GM18951 (cell line): Measurements from ENCODE around the gene PPP1R1B.
"Not testable (repeated sequence)": the region's sequence is repeated elsewhere in the genome, so short reads cannot be mapped to it uniquely, and the experiment has no call there.

Experiments used
- POLR2A ChIP-seq: IDR thresholded peaks from 4 replicates; pipeline ENCODE4 v1.6.1; 2011; ENCODE audit warnings: mild to moderate bottlenecking; ENCODE audit not compliant: insufficient read length, insufficient read depth; ENCODE audit errors: extremely low read depth
- in situ Hi-C: fragments of 300-500 bp; cut with MboI; formaldehyde crosslinking; loops from one replicate; pipeline ENCODE4 v1.12.0; 2022; ENCODE audit warnings: low sequenced_read_pairs, mixed read lengths, inconsistent platforms; ENCODE audit not compliant: unreplicated experiment

PPP1R1B gene

GRCh38 chr17:39626171-39627046 lies at the start of gene PPP1R1B:
Gene PPP1R1B, plus strand, starts transcription at chr17:39626952. Its CDS starts 441 bp downstream, at chr17:39627393.
- no peak for TF ChIP-seq POLR2A
- in situ Hi-C loops: no loop called here

- TF ChIP-seq POLR2A: no peak
- in situ Hi-C loops: no loop called here
Measured at GRCh38 chr17:39578272-39578671, 48.5 kb upstream of the PPP1R1B start.

DNA sequence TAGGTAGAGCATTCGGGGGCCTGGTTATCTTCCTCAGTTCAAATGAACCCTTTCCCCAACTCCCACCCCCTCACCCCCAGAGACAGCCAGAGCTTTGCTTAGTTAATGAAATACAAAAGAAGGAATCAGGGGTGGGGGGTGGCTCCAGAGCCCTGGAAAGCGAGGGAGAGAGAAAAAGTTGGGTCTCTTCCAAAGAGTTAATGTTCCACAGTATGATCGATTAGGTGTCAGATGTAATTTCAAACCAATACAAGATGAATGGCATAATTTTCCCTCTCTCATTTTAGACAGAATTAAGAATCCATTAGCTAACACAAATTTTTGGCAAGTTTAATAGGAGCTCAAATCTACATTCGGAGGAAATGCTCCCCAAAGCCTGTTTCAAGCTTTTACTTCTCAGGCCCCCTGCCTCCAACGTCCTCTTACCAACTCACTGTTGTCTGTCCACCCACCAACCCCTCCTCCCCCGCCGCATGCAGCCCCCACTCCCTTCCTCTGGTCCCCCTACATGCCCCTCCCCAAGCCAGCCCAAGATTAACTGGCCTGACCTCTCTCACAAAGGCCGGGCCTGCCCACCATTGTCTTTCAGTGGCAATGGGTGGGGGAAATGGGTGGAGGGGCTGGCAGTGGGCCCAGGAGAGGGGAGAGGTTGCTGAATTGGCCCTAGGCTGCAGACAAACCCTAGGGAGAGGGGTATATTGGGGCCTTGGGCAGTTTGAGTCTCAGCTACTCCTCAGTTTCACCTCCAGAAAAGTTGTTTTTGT lies 47.3 kb upstream of the PPP1R1B start:
- TF ChIP-seq POLR2A: no peak
- in situ Hi-C loops: no loop called here

- no peak for TF ChIP-seq POLR2A
- in situ Hi-C loops: no loop called here
Measured at GRCh38 chr17:39580082-39580468, 46.7 kb upstream of the PPP1R1B start.

DNA sequence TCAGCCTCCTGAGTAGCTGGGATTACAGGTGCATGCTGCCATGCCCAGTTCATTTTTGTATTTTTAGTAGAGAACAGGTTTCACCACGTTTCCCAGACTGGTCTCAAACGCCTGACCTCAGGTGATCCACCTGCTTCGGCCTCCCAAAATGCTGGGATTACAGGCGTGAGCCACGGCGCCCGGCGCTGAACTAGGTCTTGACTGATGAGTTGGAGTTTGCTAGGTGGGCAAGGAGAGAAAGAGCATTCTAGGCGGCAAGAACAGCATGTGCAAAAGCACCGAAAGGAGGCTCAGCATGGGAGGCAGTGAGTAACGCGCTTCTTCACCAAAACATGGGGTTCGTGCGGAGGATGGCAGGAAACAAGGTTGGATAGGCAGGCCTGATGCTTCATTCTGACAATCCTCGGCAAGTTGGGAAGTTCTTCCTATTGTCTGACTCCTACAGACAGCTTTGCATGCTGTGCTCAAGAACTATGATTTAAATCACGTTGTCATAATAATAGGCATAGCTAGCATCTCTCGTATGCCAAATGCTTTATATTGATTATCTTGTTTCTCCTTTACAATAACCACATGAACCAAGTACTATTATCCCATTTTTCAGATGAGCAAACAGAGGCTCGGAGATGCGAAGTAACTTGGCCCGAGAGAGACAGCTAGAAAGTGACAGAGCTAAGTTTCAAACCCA lies 45.5 kb upstream of the PPP1R1B start:
- no peak for TF ChIP-seq POLR2A
- in situ Hi-C loops: no loop called here

- no peak for TF ChIP-seq POLR2A
- in situ Hi-C loops: no loop called here
Measured at GRCh38 chr17:39581759-39582085, 45.0 kb upstream of the PPP1R1B start.

GRCh38 chr17:39582658-39583057 lies 44.1 kb upstream of the PPP1R1B start:
- in situ Hi-C loops: no loop called here
- TF ChIP-seq POLR2A: no peak

- in situ Hi-C loops: not testable (repeated sequence)
Measured at GRCh38 chr17:39590180-39590579, 36.6 kb upstream of the PPP1R1B start.

DNA sequence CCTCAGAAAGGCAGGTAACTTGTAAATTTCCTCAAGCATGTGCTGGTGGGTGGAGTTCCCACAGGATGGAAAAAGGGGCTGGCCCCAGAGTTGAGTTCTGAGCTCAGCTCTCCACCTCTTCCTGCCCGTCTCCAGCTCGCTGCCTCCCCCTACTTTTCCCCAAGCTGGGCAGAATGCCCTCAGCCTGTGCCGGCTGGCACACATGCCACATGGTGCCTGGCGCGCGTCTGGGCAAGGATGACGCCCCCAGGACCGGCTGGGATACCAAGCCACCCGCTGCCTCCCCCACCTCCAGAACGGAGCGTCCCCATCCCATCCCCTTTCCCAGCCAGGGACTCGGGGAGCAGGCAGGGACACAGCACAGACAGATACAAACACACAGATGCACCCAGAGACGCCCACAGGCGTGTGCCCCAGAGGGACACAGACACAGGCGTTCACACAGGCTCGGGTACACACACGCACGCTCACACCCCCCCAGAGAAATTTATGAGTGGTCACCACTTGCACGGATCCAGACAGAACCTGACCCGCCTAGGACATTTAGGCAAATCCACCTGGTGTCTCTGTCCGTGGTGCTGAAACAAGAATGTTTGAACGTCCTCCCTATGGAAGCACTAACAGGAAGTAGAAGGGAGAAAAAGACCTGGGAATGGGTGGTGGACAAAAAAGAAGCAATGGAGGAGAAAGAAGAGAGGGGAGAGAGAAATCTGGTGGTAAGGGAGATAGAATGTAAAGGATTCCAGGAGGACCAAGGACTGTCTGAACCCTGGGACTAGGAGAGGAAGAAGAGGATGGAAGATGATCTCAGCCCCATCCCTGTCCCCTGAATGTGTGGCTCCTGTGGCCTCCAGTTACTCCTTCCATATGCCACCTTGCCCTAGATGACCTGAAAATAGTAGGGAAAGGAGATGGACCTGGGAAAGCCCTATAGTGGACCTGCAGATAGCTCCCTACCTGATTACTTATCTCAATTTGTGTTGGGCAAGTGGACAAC lies 34.5 kb upstream of the PPP1R1B start:
- no peak for TF ChIP-seq POLR2A
- in situ Hi-C loops: no loop called here

DNA sequence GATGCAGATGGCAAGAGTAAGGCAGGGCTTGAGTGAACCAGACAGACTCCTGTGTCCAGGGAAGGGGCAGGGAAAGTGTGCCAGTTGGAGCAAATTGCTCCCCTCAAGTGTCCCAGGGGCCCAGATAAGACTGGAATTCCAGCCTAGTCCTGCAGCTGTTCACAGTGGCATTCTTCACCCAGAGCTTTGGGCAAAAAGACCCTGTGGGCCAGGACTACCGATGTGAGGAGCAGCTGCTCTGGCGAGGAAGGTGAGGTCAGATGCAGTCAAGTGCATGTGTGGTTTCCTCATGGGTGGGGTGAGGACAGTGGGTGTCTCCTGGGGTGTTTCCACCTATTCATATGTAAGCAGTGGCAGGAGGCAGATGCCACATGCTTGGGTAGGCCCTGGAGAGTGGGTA lies 33.4 kb upstream of the PPP1R1B start:
- no peak for TF ChIP-seq POLR2A
- in situ Hi-C loops: no loop called here

DNA sequence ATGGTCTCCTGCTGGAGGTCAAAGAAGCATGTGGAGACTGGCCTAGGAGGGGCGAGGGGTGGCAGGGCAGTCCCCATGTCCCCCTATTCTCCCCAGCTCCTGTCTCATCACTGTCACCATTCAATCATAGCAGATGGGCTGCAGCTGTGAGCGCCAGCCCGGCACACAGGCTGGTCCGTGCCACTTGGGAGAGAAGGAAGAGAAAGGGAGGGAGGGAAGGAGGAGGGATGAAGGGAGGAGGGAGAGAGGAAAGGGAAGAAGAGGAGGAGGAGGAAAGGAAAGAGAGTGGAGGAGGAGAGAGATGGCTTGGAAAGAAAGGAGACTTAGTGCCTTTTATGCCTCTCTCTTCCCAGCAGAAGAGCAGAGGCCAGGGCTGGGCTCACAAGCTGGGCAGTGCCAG lies 31.5 kb upstream of the PPP1R1B start:
- in situ Hi-C loops: no loop called here
- no peak for TF ChIP-seq POLR2A

GRCh38 chr17:39595928-39596510 lies 30.7 kb upstream of the PPP1R1B start:
- no peak for TF ChIP-seq POLR2A
- in situ Hi-C loops: no loop called here
